ENCODE results near the gene KCNAB1. TPM values are rescaled to one million over a fixed set of nuclear protein-coding genes. Genes with fewer than 3 reads are reported as not detected.
A peak's percentile ranks its signal among the peaks of the same experiment; 100 is the strongest.

KCNAB1 gene
- total and polyA plus RNA-seq, 2 of the 8 experiments (the other 6 are each of a cell fraction or from before 2014, with no cell fraction given), result 0.51 to 2.3 TPM

DNA sequence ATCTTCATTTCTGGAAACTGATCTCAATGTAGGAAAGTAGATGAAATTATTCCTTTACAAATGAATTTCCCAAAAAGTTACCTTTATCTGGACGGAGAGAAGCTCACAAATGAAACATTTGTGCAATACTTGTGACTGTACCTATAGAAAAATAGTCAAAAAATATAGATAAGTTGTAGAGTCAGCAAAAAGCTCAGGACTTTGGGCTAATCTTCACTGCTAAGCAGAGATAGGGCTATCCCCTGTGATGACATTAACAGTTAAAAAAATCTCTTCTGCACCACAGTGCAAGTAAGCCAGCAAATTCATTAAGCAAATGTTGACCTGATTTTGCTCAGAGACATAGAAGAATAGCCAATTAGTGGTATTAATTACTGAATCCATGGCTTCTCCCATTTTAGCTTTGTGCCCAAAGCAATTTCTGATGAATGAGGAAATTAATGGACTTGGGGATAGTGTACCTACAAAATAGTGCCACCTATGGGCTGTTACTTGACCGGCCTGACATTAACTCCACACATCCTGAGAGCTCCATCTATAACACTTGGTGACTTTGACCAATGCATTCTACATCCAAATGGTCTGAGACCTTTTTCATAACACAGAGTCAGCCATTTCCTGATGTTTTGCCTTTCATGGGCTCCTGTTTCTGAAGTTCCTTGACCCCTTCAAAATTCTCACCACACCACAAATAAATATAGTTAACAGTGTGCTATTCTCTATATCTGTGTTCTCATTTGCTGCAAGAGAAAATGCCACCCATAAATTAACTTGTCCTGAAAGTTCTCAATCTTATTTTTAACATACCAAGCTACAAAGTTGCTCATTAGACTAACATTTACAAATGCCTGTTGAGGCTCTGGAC is 329.6 kb downstream of the KCNAB1 start:
- POLR2A ChIA-PET (ENCODE audit: partially characterized antibody), result interaction anchor here (0.8 kb wide), 1 partner anchor 19 kb away, joined by 3 read pairs; no protein-coding TSS in a partner anchor
- Histone ChIP-seq H2AK5ac (ENCODE audit: low read depth, low read length) (no peak overlapping the region), H2BK5ac (ENCODE audit: low read depth, low read length) (no peak overlapping the region), H3K27me3 (replicated peaks in 1 of 4; ENCODE audit: control insufficient read depth in 3 of 4, extremely low read depth in 1 of 4, insufficient read depth in 3 of 4, low read length in 3 of 4) (no peaks in the 10 kb centered on the region), H2BK120ac (replicated peaks; ENCODE audit: low read depth, low read length) (no peak overlapping the region), H3K14ac (ENCODE audit: insufficient read length) (no peak overlapping the region), H3K79me2 (ENCODE audit: control insufficient read depth in 1 of 2, insufficient read depth in 2 of 2, low read length in 2 of 2) (no peaks in the 10 kb centered on the region), H4K91ac (replicated peaks; ENCODE audit: insufficient read length, low read length) (no peak overlapping the region), H3K18ac (ENCODE audit: extremely low read depth, low read length) (no peak overlapping the region), H4K8ac (ENCODE audit: extremely low read depth, insufficient read depth, low read length) (no peak overlapping the region), H3K36me3 (ENCODE audit: control insufficient read depth in 2 of 4, insufficient read depth in 4 of 4, low read length in 3 of 4) (no peaks in the 10 kb centered on the region), H2BK12ac (ENCODE audit: low read depth, low read length) (no peak overlapping the region), H3K27ac (ENCODE audit: low read depth, low read length) (no peak overlapping the region), H2BK20ac (ENCODE audit: low read length) (no peak overlapping the region), H2AFZ (ENCODE audit: low read length) (no peak overlapping the region), H3K4me3 (ENCODE audit: extremely low read depth in 1 of 4, insufficient read depth in 2 of 4, low read depth in 3 of 4, low read length in 4 of 4) (no peak overlapping the region), H4K5ac (ENCODE audit: insufficient read length, low read depth, low read length) (no peak overlapping the region), H3K79me1 (ENCODE audit: low read depth, low read length) (no peaks in the 10 kb centered on the region), H3K23ac (ENCODE audit: insufficient read length) (no peak overlapping the region), H3K56ac (replicated peaks; ENCODE audit: insufficient read length, low read depth, low read length) (no peak overlapping the region), H3K23me2 (ENCODE audit: low read depth, low read length) (no peaks in the 10 kb centered on the region; the same call in 1 of the 2 replicates), H3K9ac (replicated peaks in 1 of 4; ENCODE audit: extremely low read depth in 1 of 4, low read depth in 3 of 4, low read length in 3 of 4) (no peak overlapping the region), H3K4ac (replicated peaks; ENCODE audit: insufficient read length, low read depth, low read length) (no peak overlapping the region), H3K9me3 (ENCODE audit: insufficient read depth in 2 of 2, low read depth in 1 of 2, low read length in 1 of 2) (no peaks in the 10 kb centered on the region), H4K20me1 (replicated peaks in 1 of 2; ENCODE audit: control insufficient read depth in 1 of 2, insufficient read depth in 2 of 2, low read length in 2 of 2) (no peaks in the 10 kb centered on the region), H2BK15ac (ENCODE audit: low read length) (no peak overlapping the region), H3K4me1 (replicated peaks in 1 of 4; ENCODE audit: control insufficient read depth in 3 of 4, insufficient read depth in 4 of 4, low read length in 3 of 4) (no peaks in the 10 kb centered on the region), H3K4me2 (ENCODE audit: insufficient read depth in 1 of 2, low read depth in 2 of 2, low read length in 2 of 2) (no peak overlapping the region)
- CTCF ChIA-PET (ENCODE audit: partially characterized antibody), result interaction anchor here (0.6 to 10.9 kb wide), 61 partner anchors 8 to 687 kb away, joined by 3 to 228 read pairs (median 4); no protein-coding TSS in a partner anchor
- 67% methylated on average over 2 of the region's 2 CpGs; no CpG with 5 or more reads in 1 of the 2 experiments for WGBS, 2 experiments (ENCODE audit: extremely low coverage in 1 of 2, insufficient coverage in 1 of 2, insufficient read length in 1 of 2, insufficient replicate concordance in 2 of 2, low coverage in 1 of 2, low lambda C conversion rate in 2 of 2, missing lambda C conversion rate in 1 of 2)
- TF ChIP-seq, protein P1, sequence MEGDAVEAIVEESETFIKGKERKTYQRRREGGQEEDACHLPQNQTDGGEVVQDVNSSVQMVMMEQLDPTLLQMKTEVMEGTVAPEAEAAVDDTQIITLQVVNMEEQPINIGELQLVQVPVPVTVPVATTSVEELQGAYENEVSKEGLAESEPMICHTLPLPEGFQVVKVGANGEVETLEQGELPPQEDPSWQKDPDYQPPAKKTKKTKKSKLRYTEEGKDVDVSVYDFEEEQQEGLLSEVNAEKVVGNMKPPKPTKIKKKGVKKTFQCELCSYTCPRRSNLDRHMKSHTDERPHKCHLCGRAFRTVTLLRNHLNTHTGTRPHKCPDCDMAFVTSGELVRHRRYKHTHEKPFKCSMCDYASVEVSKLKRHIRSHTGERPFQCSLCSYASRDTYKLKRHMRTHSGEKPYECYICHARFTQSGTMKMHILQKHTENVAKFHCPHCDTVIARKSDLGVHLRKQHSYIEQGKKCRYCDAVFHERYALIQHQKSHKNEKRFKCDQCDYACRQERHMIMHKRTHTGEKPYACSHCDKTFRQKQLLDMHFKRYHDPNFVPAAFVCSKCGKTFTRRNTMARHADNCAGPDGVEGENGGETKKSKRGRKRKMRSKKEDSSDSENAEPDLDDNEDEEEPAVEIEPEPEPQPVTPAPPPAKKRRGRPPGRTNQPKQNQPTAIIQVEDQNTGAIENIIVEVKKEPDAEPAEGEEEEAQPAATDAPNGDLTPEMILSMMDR (IDR thresholded peaks at IDR 0.05; ENCODE audit: control extremely low read depth in 1 of 3, insufficient read depth in 1 of 3, low read depth in 1 of 3, low read length in 3 of 3), result peak in 2 of 3 experiments; percentile 62 to 75; a peak in 3 of 4 replicates
- no peak for TF ChIP-seq CBX8 (IDR thresholded peaks at IDR 0.05; ENCODE audit: borderline replicate concordance, low read depth, low read length)
- TF ChIP-seq RAD21 (IDR thresholded peaks at IDR 0.05 in 1 of 2, conservative IDR thresholded peaks at IDR 0.05 in 1 of 2; ENCODE audit: low read depth in 2 of 2, low read length in 2 of 2), result peak; percentile 47 to 60
- TF ChIP-seq, protein P2, sequence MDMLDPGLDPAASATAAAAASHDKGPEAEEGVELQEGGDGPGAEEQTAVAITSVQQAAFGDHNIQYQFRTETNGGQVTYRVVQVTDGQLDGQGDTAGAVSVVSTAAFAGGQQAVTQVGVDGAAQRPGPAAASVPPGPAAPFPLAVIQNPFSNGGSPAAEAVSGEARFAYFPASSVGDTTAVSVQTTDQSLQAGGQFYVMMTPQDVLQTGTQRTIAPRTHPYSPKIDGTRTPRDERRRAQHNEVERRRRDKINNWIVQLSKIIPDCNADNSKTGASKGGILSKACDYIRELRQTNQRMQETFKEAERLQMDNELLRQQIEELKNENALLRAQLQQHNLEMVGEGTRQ (IDR thresholded peaks at IDR 0.05; ENCODE audit: low read length), result no peak
- FAIRE-seq (peak; percentile 76), DNase-seq (ENCODE audit: low read depth in 1 of 2, low spot score in 2 of 2) (no peak)

Data from H1 (cell line).